ENCODE measurements around the gene NACAD. TPM values are rescaled to one million over a fixed set of nuclear protein-coding genes. Genes with fewer than 3 reads are reported as not detected.

NACAD gene
- total and polyA plus RNA-seq, 8 donors: 2.0 to 10.9 (median 9.3) TPM

- no peaks in the 10 kb centered on the region for H3K9me3 ChIP-seq
- intact Hi-C loops (cut with DNase I): no loop called here
- H3K36me3 ChIP-seq: peaks cover 0 to 87% of the 10 kb centered on the region in 2 donors
- ATAC-seq (no peak), DNase-seq (peak in 1 of 4 donors; percentile 10)
- TF ChIP-seq CTCF (IDR thresholded peaks at IDR 0.05): no peak
- H3K27ac ChIP-seq: no peak overlapping the region
- H3K27me3 ChIP-seq: no peaks in the 10 kb centered on the region
- no peak overlapping the region for H3K4me3 ChIP-seq
- peaks cover 0 to 16% of the 10 kb centered on the region in 2 donors for H3K4me1 ChIP-seq
Observed at GRCh38 chr7:45066409-45066808, 22.4 kb downstream of the NACAD start.

- ATAC-seq (no peak), DNase-seq (peak in 1 of 4 donors; percentile 23)
- peaks cover 0 to 16% of the 10 kb centered on the region in 2 donors for H3K4me1 ChIP-seq
- H3K36me3 ChIP-seq: peaks cover 0 to 76% of the 10 kb centered on the region in 2 donors
- H3K9me3 ChIP-seq: no peaks in the 10 kb centered on the region
- no peaks in the 10 kb centered on the region for H3K27me3 ChIP-seq
- TF ChIP-seq CTCF (IDR thresholded peaks at IDR 0.05): no peak
- intact Hi-C loops (cut with DNase I): no loop called here
- H3K4me3 ChIP-seq: no peak overlapping the region
- H3K27ac ChIP-seq: no peak overlapping the region
Observed at GRCh38 chr7:45065031-45065995, 23.5 kb downstream of the NACAD start.

GRCh38 chr7:45064047-45064725 lies 24.6 kb downstream of the NACAD start:
- no peaks in the 10 kb centered on the region for H3K27me3 ChIP-seq
- peaks cover 0 to 16% of the 10 kb centered on the region in 2 donors for H3K4me1 ChIP-seq
- TF ChIP-seq CTCF (IDR thresholded peaks at IDR 0.05): no peak
- no peak for ATAC-seq
- H3K27ac ChIP-seq: no peak overlapping the region
- intact Hi-C loops (cut with DNase I): no loop called here
- no peaks in the 10 kb centered on the region for H3K9me3 ChIP-seq
- peaks cover 0 to 64% of the 10 kb centered on the region in 2 donors for H3K36me3 ChIP-seq
- peak in 1 of 4 donors; percentile 23 for DNase-seq
- no peak overlapping the region for H3K4me3 ChIP-seq

GRCh38 chr7:45061806-45062425 lies 26.9 kb downstream of the NACAD start:
- DNase-seq: no peak
- ATAC-seq: no peak
- Histone ChIP-seq H3K27me3 (no peaks in the 10 kb centered on the region), H3K36me3 (peaks cover 0 to 43% of the 10 kb centered on the region in 2 donors), H3K4me3 (no peak overlapping the region), H3K27ac (no peak overlapping the region), H3K9me3 (no peaks in the 10 kb centered on the region), H3K4me1 (peaks cover 0 to 25% of the 10 kb centered on the region in 2 donors)
- no peak for TF ChIP-seq CTCF (IDR thresholded peaks at IDR 0.05)
- intact Hi-C loops (cut with DNase I): no loop called here

Data from left lung (tissue), 10 donors.